ENCODE results near the gene WIPI1. TPM values are rescaled to one million over a fixed set of nuclear protein-coding genes. Genes with fewer than 3 reads are reported as not detected.

Gene WIPI1
- total RNA-seq, 2 experiments from 2014 or later = 13.5 to 14.3 TPM

DNA sequence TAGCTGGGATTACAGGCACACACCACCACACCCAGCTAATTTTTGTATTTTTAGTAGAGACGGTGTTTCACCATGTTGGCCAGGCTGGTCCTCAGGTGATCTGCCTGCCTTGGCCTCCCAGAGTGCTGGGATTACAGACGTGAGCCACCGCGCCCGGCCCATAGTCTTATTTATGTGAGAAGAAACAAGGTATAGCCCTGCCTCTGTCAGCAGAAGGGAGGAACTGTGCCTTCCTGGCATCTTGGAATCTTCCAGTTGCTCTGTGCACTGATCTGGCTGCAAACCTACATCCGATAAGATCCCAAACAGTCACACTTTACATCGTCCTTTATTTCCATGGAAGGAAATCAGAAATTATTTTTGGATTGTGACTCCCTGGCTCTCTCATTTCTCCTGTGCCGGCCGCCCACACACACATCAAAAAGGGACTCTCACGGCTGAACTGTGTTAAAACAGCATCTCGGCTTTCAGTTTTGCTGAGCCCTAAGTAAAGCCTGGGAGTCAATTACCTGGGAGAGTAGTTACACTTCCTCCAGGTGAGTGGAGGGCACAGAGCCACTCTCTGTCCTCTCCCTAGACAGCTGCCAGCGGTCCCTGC lies 23.3 kb downstream of the WIPI1 start:
- CTCF ChIA-PET = interaction anchor here (0.6 to 7.9 kb wide), 9 partner anchors 10 to 264 kb away, joined by 3 to 97 read pairs (median 5); partner anchors contain the start of gene SLC16A6
- Mint-ChIP-seq H3K4me1 (ENCODE audit: low read depth) (peaks cover 25% of the 10 kb centered on the region), H3K27ac (no peak overlapping the region), H3K36me3 (ENCODE audit: low read depth) (no peaks in the 10 kb centered on the region), H3K4me3 (no peak overlapping the region), H3K9me3 (no peaks in the 10 kb centered on the region), H3K27me3 (ENCODE audit: low read depth) (no peaks in the 10 kb centered on the region)
- intact Hi-C loops (cut with micrococcal nuclease) = no loop called here
- DNase-seq = no peak

DNA sequence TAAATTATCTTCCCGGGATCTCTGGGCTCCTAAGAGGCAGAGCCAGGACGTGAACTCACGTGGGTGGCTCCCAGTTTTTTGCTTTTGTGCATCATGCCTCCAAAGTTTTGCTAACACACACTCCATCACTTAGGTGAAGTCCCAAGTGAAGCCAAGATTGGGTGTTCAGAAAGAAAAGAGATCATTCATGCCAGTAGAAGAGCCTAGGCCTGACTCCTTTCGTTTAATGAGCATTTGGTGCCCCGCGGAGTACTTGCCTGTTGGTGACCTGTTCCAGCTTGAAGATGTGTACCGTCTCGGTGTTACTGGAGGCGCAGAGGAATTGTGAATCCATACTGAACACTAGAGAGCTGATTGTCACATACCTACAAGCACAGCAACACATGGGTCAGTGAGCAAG lies 24.1 kb downstream of the WIPI1 start:
- Mint-ChIP-seq H3K4me3 (no peak overlapping the region), H3K4me1 (ENCODE audit: low read depth) (peaks cover 24% of the 10 kb centered on the region), H3K9me3 (no peaks in the 10 kb centered on the region), H3K27ac (no peak overlapping the region), H3K27me3 (ENCODE audit: low read depth) (no peaks in the 10 kb centered on the region), H3K36me3 (ENCODE audit: low read depth) (no peaks in the 10 kb centered on the region)
- CTCF ChIA-PET = interaction anchor here (0.7 to 7.9 kb wide), 9 partner anchors 9 to 263 kb away, joined by 3 to 97 read pairs (median 6); no protein-coding TSS in a partner anchor
- intact Hi-C loops (cut with micrococcal nuclease) = no loop called here
- DNase-seq = no peak

DNA sequence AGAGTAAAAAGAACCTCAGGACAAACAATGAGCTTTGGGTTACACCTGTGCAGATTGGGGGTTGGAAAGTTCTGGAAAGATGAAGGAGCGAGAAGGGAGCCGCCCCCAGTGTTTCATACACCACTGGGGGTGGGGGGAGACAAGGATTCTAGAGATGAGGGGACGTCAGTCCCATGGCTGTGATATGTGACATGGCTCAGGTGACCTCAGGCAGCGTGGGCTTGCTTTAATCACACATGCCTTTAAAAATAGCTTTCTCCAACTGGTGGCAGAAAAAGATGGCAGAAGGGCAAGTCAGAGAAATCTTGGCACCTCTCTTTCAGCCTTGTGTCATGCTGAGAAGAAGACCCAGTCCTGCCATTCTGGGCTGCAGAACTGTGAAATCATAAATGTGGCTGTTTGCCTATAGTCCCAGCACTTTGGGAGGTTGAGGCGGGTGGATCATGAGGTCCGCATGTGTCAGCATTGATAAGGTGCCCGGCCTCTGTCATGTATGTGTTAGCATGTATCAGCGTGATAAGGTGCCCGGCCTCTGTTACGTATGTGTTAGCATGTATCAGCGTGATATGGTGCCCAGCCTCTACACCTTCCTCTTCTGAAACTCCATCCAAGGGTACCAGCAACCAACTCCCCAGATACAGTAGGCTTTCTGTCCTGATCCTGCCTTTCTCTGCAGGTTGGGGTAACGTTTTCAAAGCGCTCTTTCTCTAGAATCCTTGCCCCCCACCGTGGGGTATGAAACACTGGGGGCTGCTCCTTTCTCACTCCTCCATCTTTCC lies 25.0 kb downstream of the WIPI1 start:
- H3K4me1 Mint-ChIP-seq (ENCODE audit: low read depth) = peaks cover 14% of the 10 kb centered on the region

DNA sequence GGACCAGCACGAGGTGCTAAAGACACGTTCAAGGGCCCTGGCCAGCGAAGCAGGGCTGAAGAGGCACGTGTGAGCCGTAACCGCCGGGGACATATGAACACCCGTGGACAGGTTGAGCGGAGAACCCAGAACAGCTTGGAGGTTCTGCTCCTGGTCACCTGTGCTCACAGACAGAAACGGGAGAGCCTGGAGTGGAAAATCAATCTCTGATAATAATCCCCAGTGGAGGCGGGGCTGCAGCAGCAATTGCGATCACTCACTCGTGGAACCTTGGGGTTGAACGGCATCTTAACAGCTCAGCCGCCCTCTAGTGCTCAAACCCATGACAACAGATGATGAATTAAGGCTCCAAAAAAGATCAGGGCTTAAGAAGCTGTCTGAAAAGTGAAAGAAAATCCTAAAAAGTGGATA lies 25.6 kb downstream of the WIPI1 start:
- H3K4me1 Mint-ChIP-seq (ENCODE audit: low read depth) = peaks cover 9% of the 10 kb centered on the region
- no peak overlapping the region for H3K4me3 Mint-ChIP-seq
- no peak overlapping the region for H3K27ac Mint-ChIP-seq
- H3K9me3 Mint-ChIP-seq = no peaks in the 10 kb centered on the region
- no peaks in the 10 kb centered on the region for H3K27me3 Mint-ChIP-seq (ENCODE audit: low read depth)
- intact Hi-C loops (cut with micrococcal nuclease) = loop anchor here (1.0 kb wide), 1 partner anchor 168 kb away; no protein-coding TSS in a partner anchor
- DNase-seq = peak; percentile 63
- CTCF ChIA-PET = interaction anchor here (0.6 to 7.9 kb wide), 12 partner anchors 11 to 259 kb away, joined by 3 to 97 read pairs (median 4); partner anchors contain the start of genes ARSG and SLC16A6
- no peaks in the 10 kb centered on the region for H3K36me3 Mint-ChIP-seq (ENCODE audit: low read depth)

More for the DNA sequence above, 25.0 kb downstream of the WIPI1 start:
- H3K9me3 Mint-ChIP-seq = no peaks in the 10 kb centered on the region
- no peaks in the 10 kb centered on the region for H3K36me3 Mint-ChIP-seq (ENCODE audit: low read depth)
- CTCF ChIA-PET = interaction anchor here (0.5 to 7.9 kb wide), 16 partner anchors 8 to 263 kb away, joined by 3 to 97 read pairs (median 4); partner anchors contain the start of genes ARSG and SLC16A6
- H3K4me3 Mint-ChIP-seq = no peak overlapping the region
- intact Hi-C loops (cut with micrococcal nuclease) = no loop called here
- H3K27me3 Mint-ChIP-seq (ENCODE audit: low read depth) = no peaks in the 10 kb centered on the region
- no peak for DNase-seq
- no peak overlapping the region for H3K27ac Mint-ChIP-seq

DNA sequence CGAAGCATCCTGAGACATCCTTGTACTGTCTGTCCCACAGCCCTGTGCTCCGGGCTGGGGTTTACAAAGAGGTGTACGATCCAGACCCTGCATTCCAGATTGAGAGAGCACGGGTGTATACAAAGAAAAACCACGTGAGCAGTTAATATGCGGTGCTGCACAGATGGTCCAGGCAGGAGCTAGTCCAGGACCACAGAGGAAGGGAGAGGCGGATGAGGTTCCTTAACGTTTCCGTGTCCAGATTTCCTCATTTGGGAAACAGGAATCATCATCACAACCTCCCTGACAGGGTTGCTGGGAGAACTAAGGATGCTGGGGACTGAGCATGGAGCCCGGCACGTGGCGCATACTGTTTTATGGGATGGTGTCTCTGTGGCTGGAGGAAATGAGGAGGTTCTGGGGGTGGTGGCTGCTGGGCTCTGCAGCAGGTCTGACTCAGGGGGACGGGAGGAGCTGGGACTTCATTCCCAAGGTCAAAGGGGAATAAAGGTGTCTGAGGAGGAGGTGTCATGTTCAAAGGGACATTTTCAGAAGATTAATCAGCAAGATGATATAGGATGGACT lies 26.2 kb downstream of the WIPI1 start:
- intact Hi-C loops (cut with micrococcal nuclease) = loop anchor here (1.0 kb wide), 1 partner anchor 168 kb away; no protein-coding TSS in a partner anchor
- CTCF ChIA-PET = interaction anchor here (1.0 to 7.9 kb wide), 8 partner anchors 13 to 258 kb away, joined by 3 to 97 read pairs (median 6); partner anchors contain the start of genes ARSG and SLC16A6
- Mint-ChIP-seq H3K4me3 (no peak overlapping the region), H3K27me3 (ENCODE audit: low read depth) (no peaks in the 10 kb centered on the region), H3K27ac (no peak overlapping the region), H3K36me3 (ENCODE audit: low read depth) (no peaks in the 10 kb centered on the region), H3K9me3 (no peaks in the 10 kb centered on the region), H3K4me1 (ENCODE audit: low read depth) (peaks cover 4% of the 10 kb centered on the region)
- DNase-seq = no peak

DNA sequence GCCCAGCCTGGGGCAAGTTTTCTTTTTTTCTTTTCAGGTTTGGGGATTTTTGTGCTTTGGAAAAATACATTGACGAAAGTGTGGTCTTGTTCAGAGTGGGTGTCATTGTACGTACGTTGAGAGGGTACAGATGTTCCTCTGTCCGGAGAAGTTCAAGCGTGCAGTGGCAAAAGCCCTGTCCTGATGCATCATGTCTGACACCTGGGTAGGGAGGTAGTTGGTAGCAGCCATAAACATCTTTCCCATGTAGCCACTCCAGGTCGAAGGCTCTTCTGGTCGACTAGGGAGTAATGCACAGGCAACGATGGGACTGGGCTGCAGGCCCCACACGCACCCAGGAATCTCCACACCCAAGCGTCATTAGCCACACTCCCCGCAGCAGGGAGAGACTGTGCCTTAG lies 27.4 kb downstream of the WIPI1 start:
- intact Hi-C loops (cut with micrococcal nuclease) = no loop called here
- CTCF ChIA-PET = no interaction called here
- H3K4me1 Mint-ChIP-seq (ENCODE audit: low read depth) = peaks cover 2% of the 10 kb centered on the region
- H3K27me3 Mint-ChIP-seq (ENCODE audit: low read depth) = no peaks in the 10 kb centered on the region
- DNase-seq = no peak
- no peak overlapping the region for H3K4me3 Mint-ChIP-seq
- H3K9me3 Mint-ChIP-seq = no peaks in the 10 kb centered on the region
- H3K36me3 Mint-ChIP-seq (ENCODE audit: low read depth) = no peaks in the 10 kb centered on the region
- H3K27ac Mint-ChIP-seq = no peak overlapping the region

DNA sequence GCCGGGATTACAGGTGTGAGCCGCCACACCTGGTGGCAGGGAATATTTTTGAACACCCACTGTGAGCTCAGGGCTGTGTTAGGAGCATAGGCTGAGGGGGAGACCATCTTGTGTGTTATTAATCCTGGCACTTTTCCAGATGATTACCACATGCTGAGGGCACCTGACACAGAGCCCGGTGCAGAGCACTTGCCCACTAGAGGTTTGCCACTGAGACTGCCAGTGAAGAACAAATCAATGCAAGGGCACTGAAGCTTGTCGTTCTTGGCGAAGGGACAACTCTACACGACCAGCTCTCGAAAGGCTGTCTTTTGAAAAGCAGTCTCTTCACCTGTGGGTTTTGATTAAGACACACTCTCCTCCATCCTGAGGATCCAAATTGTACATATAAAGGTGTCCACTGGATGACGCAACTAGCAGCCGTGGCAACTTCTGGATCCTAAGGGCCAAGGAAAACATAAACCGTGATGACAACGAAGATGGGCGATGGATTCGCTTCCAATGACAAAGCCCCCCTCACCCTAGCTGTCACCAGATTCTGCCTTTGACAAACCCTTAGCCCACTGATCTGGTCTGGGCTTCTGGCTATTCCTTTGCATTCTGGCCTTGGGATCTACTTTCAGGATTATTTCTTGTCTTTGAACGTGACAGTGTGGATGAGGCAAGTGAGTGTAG lies 28.7 kb downstream of the WIPI1 start:
- H3K27me3 Mint-ChIP-seq (ENCODE audit: low read depth) = no peaks in the 10 kb centered on the region
- no peak overlapping the region for H3K27ac Mint-ChIP-seq
- peaks cover 2% of the 10 kb centered on the region for H3K4me1 Mint-ChIP-seq (ENCODE audit: low read depth)
- H3K36me3 Mint-ChIP-seq (ENCODE audit: low read depth) = no peaks in the 10 kb centered on the region
- no peak for DNase-seq
- intact Hi-C loops (cut with micrococcal nuclease) = no loop called here
- H3K9me3 Mint-ChIP-seq = no peaks in the 10 kb centered on the region
- CTCF ChIA-PET = interaction anchor here (0.7 to 1.8 kb wide), 2 partner anchors 8 to 484 kb away, joined by 3 to 6 read pairs; no protein-coding TSS in a partner anchor
- no peak overlapping the region for H3K4me3 Mint-ChIP-seq

DNA sequence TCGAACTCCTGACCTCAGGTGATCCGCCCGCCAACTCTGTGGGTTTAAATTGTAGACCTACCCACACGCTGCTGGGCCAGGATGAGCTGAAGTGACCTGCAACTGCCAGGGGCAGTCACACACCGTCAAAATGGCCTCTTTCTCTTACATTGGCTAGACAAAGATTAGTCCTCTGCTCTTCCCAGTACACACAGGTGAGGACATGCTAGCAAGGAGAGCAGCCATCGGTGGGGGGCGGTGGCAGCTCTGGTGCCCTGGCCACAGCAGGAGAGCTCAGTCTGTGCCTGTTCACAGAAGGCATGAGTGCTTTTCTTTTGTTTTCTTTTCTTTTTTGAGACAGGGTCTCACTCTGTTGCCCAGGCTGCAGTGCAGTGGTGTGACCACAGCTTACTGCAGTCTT lies 29.7 kb downstream of the WIPI1 start:
- no peak for DNase-seq
- no peaks in the 10 kb centered on the region for H3K27me3 Mint-ChIP-seq (ENCODE audit: low read depth)
- H3K4me1 Mint-ChIP-seq (ENCODE audit: low read depth) = peaks cover 2% of the 10 kb centered on the region
- no peak overlapping the region for H3K27ac Mint-ChIP-seq
- no peaks in the 10 kb centered on the region for H3K9me3 Mint-ChIP-seq
- intact Hi-C loops (cut with micrococcal nuclease) = no loop called here
- CTCF ChIA-PET = interaction anchor here (0.6 to 1.8 kb wide), 2 partner anchors 9 to 27 kb away, joined by 3 to 6 read pairs; no protein-coding TSS in a partner anchor
- no peaks in the 10 kb centered on the region for H3K36me3 Mint-ChIP-seq (ENCODE audit: low read depth)
- no peak overlapping the region for H3K4me3 Mint-ChIP-seq

DNA sequence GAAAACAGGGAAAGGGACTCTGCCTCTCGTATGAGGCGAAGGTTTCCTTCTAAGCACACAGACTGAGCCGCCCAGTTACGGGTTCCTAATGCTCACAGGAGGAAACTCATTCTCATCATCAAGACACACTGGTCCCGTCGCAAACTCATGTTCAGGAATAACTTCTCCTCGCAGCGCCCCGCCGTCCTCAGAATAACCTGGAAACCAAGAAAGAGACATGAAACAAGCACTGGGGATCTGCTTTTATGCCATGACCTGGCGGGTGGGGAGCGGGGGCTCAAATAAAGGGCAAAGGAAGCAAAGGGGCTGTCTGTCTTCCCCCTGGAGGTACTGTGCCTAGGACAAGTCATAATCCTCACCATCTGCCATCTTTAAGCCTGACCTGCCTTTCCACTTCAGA lies 31.3 kb downstream of the WIPI1 start:
- Mint-ChIP-seq H3K27me3 (ENCODE audit: low read depth) (no peaks in the 10 kb centered on the region), H3K36me3 (ENCODE audit: low read depth) (no peaks in the 10 kb centered on the region), H3K9me3 (no peaks in the 10 kb centered on the region), H3K4me3 (no peak overlapping the region), H3K4me1 (ENCODE audit: low read depth) (no peaks in the 10 kb centered on the region), H3K27ac (no peak overlapping the region)
- no peak for DNase-seq
- intact Hi-C loops (cut with micrococcal nuclease) = no loop called here
- CTCF ChIA-PET = no interaction called here

DNA sequence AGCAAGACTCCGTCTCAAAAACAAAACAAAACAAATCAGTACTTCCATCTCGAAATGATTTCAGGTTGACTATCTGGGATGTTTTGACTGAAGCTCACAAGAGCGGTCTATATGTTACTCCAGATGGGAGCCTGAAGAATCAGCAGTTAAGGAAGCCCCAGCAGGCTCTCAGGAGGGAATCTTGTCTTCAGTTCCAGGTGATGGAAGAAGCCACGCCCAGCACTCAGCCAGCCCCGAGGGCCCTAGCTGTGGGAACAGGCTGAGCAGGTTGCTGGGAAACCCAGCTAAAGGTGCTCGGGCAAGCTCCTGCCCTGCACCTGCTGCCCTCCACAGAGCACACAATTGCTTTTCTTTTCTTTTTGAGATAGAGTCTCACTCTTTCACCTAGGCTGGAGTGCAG lies 32.4 kb downstream of the WIPI1 start:
- H3K4me1 Mint-ChIP-seq (ENCODE audit: low read depth) = no peaks in the 10 kb centered on the region
- CTCF ChIA-PET = interaction anchor here (0.7 to 1.9 kb wide), 3 partner anchors 8 to 38 kb away, joined by 3 to 5 read pairs (median 4); no protein-coding TSS in a partner anchor
- H3K27me3 Mint-ChIP-seq (ENCODE audit: low read depth) = no peaks in the 10 kb centered on the region
- H3K9me3 Mint-ChIP-seq = no peaks in the 10 kb centered on the region
- H3K27ac Mint-ChIP-seq = no peak overlapping the region
- H3K4me3 Mint-ChIP-seq = no peak overlapping the region
- intact Hi-C loops (cut with micrococcal nuclease) = no loop called here
- DNase-seq = no peak
- peaks cover 2% of the 10 kb centered on the region for H3K36me3 Mint-ChIP-seq (ENCODE audit: low read depth)

DNA sequence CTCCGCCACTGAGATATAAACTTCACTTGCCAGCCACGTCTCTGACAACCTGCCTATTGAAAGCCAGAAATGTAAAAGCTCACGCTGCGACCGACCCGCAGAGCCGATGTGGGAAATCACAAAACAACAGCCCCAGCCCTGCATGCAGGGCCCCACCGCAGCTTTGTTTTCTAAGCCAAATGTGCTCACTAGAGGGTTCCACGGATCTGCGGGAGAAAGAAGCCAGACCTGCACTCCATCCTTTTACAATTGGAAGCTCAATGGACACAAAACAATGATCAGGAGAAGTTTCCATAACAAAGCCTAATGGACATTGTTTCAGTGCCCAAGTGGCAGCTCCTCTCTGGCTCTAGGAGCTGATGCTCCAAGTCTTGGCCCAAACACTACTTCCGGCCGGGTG lies 33.1 kb downstream of the WIPI1 start:
- no peak overlapping the region for H3K4me3 Mint-ChIP-seq
- CTCF ChIA-PET = interaction anchor here (0.6 to 1.9 kb wide), 3 partner anchors 9 to 39 kb away, joined by 3 to 5 read pairs (median 4); no protein-coding TSS in a partner anchor
- no peaks in the 10 kb centered on the region for H3K27me3 Mint-ChIP-seq (ENCODE audit: low read depth)
- no peaks in the 10 kb centered on the region for H3K9me3 Mint-ChIP-seq
- no peak for DNase-seq
- H3K27ac Mint-ChIP-seq = no peak overlapping the region
- H3K4me1 Mint-ChIP-seq (ENCODE audit: low read depth) = no peaks in the 10 kb centered on the region
- intact Hi-C loops (cut with micrococcal nuclease) = no loop called here
- H3K36me3 Mint-ChIP-seq (ENCODE audit: low read depth) = peaks cover 2% of the 10 kb centered on the region

DNA sequence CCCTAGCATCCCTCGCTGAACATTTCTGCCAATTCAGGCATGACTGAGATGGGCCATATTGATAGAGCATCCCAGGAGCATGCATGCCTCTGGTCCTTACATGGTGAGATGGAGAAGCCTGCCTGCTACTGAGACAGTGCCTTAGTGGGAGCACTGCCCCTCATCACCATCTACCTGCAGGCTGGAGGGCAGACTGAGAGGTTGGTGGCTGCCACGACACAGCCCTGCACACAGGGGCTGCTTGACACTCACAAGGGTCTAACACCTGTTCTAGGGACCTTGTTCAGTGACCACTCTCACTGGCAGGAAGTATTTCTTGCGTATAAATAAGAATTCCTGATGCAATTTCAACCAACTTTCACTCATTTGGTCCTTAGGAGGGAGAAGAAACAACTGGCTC lies 34.0 kb downstream of the WIPI1 start:
- CTCF ChIA-PET = interaction anchor here (1.5 kb wide), 1 partner anchor 10 kb away, joined by 5 read pairs; no protein-coding TSS in a partner anchor
- H3K27ac Mint-ChIP-seq = no peak overlapping the region
- peaks cover 2% of the 10 kb centered on the region for H3K36me3 Mint-ChIP-seq (ENCODE audit: low read depth)

More for the DNA sequence above, 34.0 kb downstream of the WIPI1 start:
- Mint-ChIP-seq H3K4me3 (no peak overlapping the region), H3K27me3 (ENCODE audit: low read depth) (no peaks in the 10 kb centered on the region), H3K9me3 (no peaks in the 10 kb centered on the region), H3K4me1 (ENCODE audit: low read depth) (no peaks in the 10 kb centered on the region)
- intact Hi-C loops (cut with micrococcal nuclease) = no loop called here
- no peak for DNase-seq

Measured in activated naive CD4-positive, alpha-beta T cell treated with anti-CD3 and anti-CD28 coated beads for 36 hours (primary cell).